C4-2B (cell line): ENCODE data around the gene KCNMB2.

Experiments used
- CTCF ChIP-seq: fragments of 450-650 bp; conservative IDR thresholded peaks from 2 replicates; pipeline ENCODE4 v1.5.1; 2017; ENCODE audit warnings: mild to moderate bottlenecking
- ZFX ChIP-seq: fragments of 450-650 bp; IDR thresholded peaks from 2 replicates; pipeline ENCODE4 v1.6.1; 2017

GRCh38 chr3:178875836-178876235 lies 339.6 kb downstream of the KCNMB2 start:
- TF ChIP-seq CTCF (no peak), ZFX (no peak)
